C4-2B (cell line): ENCODE results near the gene PLPPR5.

Source experiments
- H3K27ac ChIP-seq: fragments of 450-650 bp; 2 replicates; pipeline ENCODE4 v1.5.1; 2017
- CTCF ChIP-seq: fragments of 450-650 bp; conservative IDR thresholded peaks from 2 replicates; pipeline ENCODE4 v1.5.1; 2017; ENCODE audit warnings: mild to moderate bottlenecking
- ZFX ChIP-seq: fragments of 450-650 bp; IDR thresholded peaks from 2 replicates; pipeline ENCODE4 v1.6.1; 2017

PLPPR5 gene

GRCh38 chr1:98854137-98854536 is 150.5 kb downstream of the PLPPR5 start:
- TF ChIP-seq ZFX (no peak), CTCF (no peak)
- no peak overlapping the region for H3K27ac ChIP-seq

GRCh38 chr1:98849969-98850636 is 154.6 kb downstream of the PLPPR5 start:
- TF ChIP-seq ZFX = no peak
- no peak for TF ChIP-seq CTCF

GRCh38 chr1:98842241-98842640 is 162.4 kb downstream of the PLPPR5 start:
- TF ChIP-seq ZFX = no peak
- no peak for TF ChIP-seq CTCF
- H3K27ac ChIP-seq = no peak overlapping the region

More at GRCh38 chr1:98849969-98850636, 154.6 kb downstream of the PLPPR5 start:
- no peak overlapping the region for H3K27ac ChIP-seq
